ENCODE results near the gene DHX32. TPM values are rescaled to one million over a fixed set of nuclear protein-coding genes. Genes with fewer than 3 reads are reported as not detected.

DHX32 gene
- polyA plus RNA-seq, 3 donors = 21.7 to 25.8 (median 24.2) TPM

DNA sequence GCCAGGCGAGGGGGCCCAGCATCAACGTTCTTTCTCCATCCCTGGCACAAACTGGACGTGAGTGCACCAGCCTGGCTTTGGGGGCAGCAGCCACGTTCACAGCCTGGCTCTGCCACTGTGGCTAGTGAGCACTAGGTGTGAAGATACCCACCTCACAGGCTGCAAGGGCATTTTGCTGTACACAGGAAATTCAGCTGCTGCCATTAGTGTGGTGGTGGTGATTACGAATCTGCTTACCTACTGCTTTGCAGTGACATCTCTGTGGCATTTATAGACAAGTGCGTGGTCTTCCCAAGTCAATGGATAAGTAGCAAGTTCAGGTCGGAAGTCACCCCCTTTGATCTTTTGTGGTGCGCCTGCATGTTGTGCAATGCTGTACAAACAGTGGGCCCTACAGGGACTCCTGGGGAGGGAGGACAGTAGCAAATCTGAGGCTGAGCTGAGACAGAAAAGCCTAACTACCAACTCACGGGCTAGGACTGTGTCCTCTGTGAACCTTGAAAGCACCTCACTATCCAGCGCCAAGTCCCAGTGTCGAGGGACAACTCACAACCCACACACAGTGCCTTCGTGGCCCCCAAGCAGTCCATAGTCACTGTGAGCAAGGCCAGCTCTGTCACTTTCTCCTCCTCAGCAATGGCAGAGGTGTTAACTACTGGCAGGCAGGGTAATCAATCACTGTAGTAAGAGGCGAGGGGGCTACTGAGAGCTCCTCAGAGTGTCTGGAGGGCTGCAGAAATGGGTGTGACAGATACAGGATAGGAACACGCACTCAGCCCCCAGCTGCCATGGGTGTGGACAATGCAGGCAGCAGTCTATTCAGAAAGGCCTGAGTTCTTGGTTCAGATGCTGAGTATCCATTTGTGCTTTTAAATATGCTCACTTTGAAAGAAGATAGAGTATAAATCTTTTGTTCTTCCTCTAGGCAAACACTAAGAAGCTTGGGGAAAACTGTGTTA, 88.5 kb downstream of the DHX32 start:
- DNase-seq (ENCODE audit: extremely low read depth in 1 of 11, low read depth in 9 of 11, low spot score in 4 of 11) = no peak

DNA sequence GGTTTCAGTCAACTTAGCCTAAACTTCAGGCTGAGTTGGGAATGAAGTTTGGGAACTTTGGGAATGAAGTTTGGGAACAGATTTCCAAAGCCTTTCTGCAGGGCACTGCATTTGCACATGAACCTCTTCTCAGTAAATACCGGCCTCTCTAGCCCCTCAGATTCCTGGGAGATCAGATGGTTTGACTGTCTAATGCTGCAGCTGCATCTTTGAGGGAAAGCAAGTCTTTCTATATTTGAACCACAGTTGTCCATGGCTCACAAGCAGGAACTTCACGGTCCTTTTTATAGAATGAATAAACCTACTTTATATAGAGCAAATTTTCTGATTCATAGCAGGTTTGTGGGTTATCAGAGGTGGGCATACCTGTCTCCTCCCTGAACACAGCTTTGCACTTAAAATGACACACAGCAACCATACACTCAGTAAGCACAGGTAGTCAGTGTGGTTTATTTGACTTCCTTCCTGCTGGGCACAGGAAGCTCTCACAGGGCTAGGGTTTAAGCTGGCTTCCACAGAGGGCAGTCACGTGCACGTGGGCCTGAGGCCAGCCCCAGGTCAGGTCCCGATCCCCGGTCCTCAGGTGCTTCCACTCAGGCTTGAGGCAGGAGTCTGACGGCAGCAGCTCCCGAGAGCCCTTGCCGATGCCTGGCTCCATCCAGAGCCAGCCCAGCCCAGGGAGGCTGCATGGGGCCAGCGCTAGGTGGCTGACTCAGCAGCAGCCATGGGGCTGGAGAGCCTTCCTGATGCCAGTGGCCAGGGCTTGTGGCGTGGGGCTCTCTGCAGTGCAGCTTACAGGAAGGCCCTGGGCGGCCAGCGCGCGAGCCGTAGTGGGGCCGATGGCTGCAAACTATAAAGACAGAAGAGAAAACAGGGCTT, 92.7 kb downstream of the DHX32 start:
- no peak for DNase-seq (ENCODE audit: extremely low read depth in 1 of 11, low read depth in 9 of 11, low spot score in 4 of 11)

Other genes with a start within 250 kb of the DHX32 start
- not detected for gene TEX36, start 198.1 kb downstream of the DHX32 start, polyA plus RNA-seq (ENCODE audit: insufficient read length in 3 of 3)
- 10 to 100 TPM; 32.9 to 49.5 (median 40.6) TPM for gene EDRF1, start 161.6 kb downstream of the DHX32 start, polyA plus RNA-seq (ENCODE audit: insufficient read length in 3 of 3)
- gene MMP21, start 105.5 kb downstream of the DHX32 start, polyA plus RNA-seq (ENCODE audit: insufficient read length in 3 of 3) = under 1 TPM; 0.17 to 0.51 (median 0.26) TPM
- 10 to 100 TPM; 54.1 to 67.3 (median 57.8) TPM for gene UROS, start 58.0 kb downstream of the DHX32 start, polyA plus RNA-seq (ENCODE audit: insufficient read length in 3 of 3)
- 100 to 1,000 TPM in 1 of 3 donors, 10 to 100 TPM in 2; 86.1 to 102 (median 91.9) TPM for gene BCCIP, start 57.7 kb downstream of the DHX32 start, polyA plus RNA-seq (ENCODE audit: insufficient read length in 3 of 3)
- 10 to 100 TPM in 1 of 3 donors, 1 to 10 TPM in 2; 8.2 to 11.0 (median 8.5) TPM for gene FANK1, start 15.3 kb upstream of the DHX32 start, polyA plus RNA-seq (ENCODE audit: insufficient read length in 3 of 3)